ENCODE data around the gene DCDC2.
"Not testable (repeated sequence)": the region's sequence is repeated elsewhere in the genome, so short reads cannot be mapped to it uniquely, and the experiment has no call there.

The DCDC2 gene

GRCh38 chr6:24374612-24375011 is 16.8 kb upstream of the DCDC2 start:
- Histone ChIP-seq H3K9ac (ENCODE audit: low read length) (no peak overlapping the region), H3K4me1 (ENCODE audit: control insufficient read depth, insufficient read depth, low read length) (no peaks in the 10 kb centered on the region), H3K9me3 (ENCODE audit: control insufficient read depth, low read length) (no peaks in the 10 kb centered on the region), H3K36me3 (ENCODE audit: control insufficient read depth, insufficient read depth, low read length, severe bottlenecking) (no peaks in the 10 kb centered on the region), H3K4me3 (ENCODE audit: low read length) (no peak overlapping the region), H3K27me3 (replicated peaks; ENCODE audit: control insufficient read depth, insufficient read depth, low read length) (no peaks in the 10 kb centered on the region)
- DNase-seq (ENCODE audit: low read depth): no peak

GRCh38 chr6:24365103-24365633 is 7.3 kb upstream of the DCDC2 start:
- H3K4me1 ChIP-seq (ENCODE audit: control insufficient read depth, insufficient read depth, low read length); H3K4me3 ChIP-seq (ENCODE audit: low read length); H3K9me3 ChIP-seq (ENCODE audit: control insufficient read depth, low read length); H3K36me3 ChIP-seq (ENCODE audit: control insufficient read depth, insufficient read depth, low read length, severe bottlenecking); H3K9ac ChIP-seq (ENCODE audit: low read length); H3K27me3 ChIP-seq (replicated peaks; ENCODE audit: control insufficient read depth, insufficient read depth, low read length); DNase-seq (ENCODE audit: low read depth): not testable (repeated sequence)

- Histone ChIP-seq H3K4me1 (ENCODE audit: control insufficient read depth, insufficient read depth, low read length) (peaks cover 15% of the 10 kb centered on the region), H3K27me3 (replicated peaks; ENCODE audit: control insufficient read depth, insufficient read depth, low read length) (peaks cover 19% of the 10 kb centered on the region)
- not testable (repeated sequence) for H3K9ac ChIP-seq (ENCODE audit: low read length); H3K4me3 ChIP-seq (ENCODE audit: low read length); H3K36me3 ChIP-seq (ENCODE audit: control insufficient read depth, insufficient read depth, low read length, severe bottlenecking); DNase-seq (ENCODE audit: low read depth); H3K9me3 ChIP-seq (ENCODE audit: control insufficient read depth, low read length)
Observed at GRCh38 chr6:24362363-24362762, 4.5 kb upstream of the DCDC2 start.

DNA sequence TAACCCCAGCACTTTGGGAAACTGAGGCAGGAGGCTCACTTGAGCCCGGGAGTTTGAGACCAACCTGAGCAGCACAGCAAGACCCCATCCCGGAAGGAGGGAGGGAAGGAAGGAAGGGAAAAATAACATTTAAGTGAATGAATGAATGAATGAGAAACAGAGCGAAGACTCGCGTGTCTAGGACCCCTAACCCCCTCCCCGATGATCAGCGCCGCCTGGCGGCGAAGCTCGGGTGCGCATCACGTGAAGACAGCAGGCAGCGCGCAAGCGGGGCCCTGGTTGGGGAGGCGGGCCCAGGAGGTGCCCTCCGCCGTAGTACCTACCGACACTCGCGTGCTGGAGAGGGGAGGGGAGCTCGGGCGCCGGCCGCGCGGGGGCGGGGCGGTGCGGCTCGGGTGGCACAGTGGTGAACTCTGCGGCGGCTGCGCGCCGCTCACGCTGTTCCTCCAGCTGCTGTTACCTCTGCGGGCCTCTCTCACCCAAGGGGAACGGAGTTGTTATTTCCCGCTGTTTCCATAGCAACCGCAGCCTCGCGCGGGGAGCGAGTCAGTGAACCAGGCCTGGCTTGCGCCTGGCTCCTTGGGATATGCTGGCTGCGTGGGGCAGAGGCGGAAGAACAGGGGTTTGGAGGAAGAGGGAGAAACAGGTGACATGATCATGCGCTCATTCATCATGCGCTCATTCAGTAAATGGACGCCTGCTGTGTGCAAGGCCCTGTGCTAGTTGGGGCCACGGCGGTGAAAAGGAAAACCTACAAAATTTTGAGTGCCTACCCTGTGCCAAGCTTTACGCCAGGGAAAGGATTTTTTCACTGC is 2.0 kb upstream of the DCDC2 start:
- no peaks in the 10 kb centered on the region for H3K9me3 ChIP-seq (ENCODE audit: control insufficient read depth, low read length)
- peaks cover 15% of the 10 kb centered on the region for H3K4me1 ChIP-seq (ENCODE audit: control insufficient read depth, insufficient read depth, low read length)
- peak; percentile 77 for DNase-seq (ENCODE audit: low read depth)
- peaks cover 21% of the 10 kb centered on the region for H3K27me3 ChIP-seq (replicated peaks; ENCODE audit: control insufficient read depth, insufficient read depth, low read length)
- peak overlapping the region; percentile 78 for H3K4me3 ChIP-seq (ENCODE audit: low read length)
- no peaks in the 10 kb centered on the region for H3K36me3 ChIP-seq (ENCODE audit: control insufficient read depth, insufficient read depth, low read length, severe bottlenecking)
- H3K9ac ChIP-seq (ENCODE audit: low read length): peak overlapping the region; percentile 56

- DNase-seq (ENCODE audit: low read depth): no peak
- peak overlapping the region; percentile 52 for H3K4me3 ChIP-seq (ENCODE audit: low read length)
- H3K36me3 ChIP-seq (ENCODE audit: control insufficient read depth, insufficient read depth, low read length, severe bottlenecking): no peaks in the 10 kb centered on the region
- H3K9me3 ChIP-seq (ENCODE audit: control insufficient read depth, low read length): no peaks in the 10 kb centered on the region
- H3K4me1 ChIP-seq (ENCODE audit: control insufficient read depth, insufficient read depth, low read length): peaks cover 15% of the 10 kb centered on the region
- peaks cover 21% of the 10 kb centered on the region for H3K27me3 ChIP-seq (replicated peaks; ENCODE audit: control insufficient read depth, insufficient read depth, low read length)
- no peak overlapping the region for H3K9ac ChIP-seq (ENCODE audit: low read length)
Observed at GRCh38 chr6:24358219-24358821, 461 bp upstream of the DCDC2 start.

DNA sequence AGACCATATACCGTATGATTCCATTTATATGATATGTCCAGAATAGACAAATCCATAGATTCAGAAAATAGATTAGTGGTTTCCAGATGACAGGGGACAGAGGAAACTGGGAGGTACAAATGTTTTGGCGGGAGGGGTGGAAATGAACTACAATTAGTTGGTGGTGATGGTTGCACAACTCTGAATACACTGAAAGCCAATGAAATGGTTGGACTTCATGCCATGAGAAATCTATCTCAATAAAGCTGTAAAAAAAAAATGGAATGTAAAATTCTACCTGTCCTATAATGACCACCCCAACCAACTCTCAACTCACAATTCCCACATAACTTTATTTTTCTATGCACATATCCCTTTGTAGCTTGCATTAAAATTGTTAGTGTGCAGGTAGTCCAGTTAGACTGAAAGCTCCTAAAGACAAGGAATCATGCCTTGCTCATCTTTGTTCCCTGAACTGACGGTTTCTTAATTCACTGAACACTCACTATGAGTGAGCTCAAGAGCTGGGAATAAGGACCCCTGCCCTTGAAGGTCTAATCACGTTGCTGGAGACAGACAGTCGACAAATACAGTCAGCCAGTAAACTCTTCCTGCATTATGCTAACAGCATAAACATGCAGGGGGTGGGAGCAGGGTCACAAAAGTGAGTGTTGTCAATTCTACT is 1.4 kb downstream of the DCDC2 start:
- Histone ChIP-seq H3K9ac (ENCODE audit: low read length) (no peak overlapping the region), H3K36me3 (ENCODE audit: control insufficient read depth, insufficient read depth, low read length, severe bottlenecking) (no peaks in the 10 kb centered on the region), H3K9me3 (ENCODE audit: control insufficient read depth, low read length) (no peaks in the 10 kb centered on the region), H3K4me1 (ENCODE audit: control insufficient read depth, insufficient read depth, low read length) (peaks cover 15% of the 10 kb centered on the region), H3K27me3 (replicated peaks; ENCODE audit: control insufficient read depth, insufficient read depth, low read length) (peaks cover 16% of the 10 kb centered on the region), H3K4me3 (ENCODE audit: low read length) (no peak overlapping the region)
- no peak for DNase-seq (ENCODE audit: low read depth)

GRCh38 chr6:24355393-24355792 is 2.5 kb downstream of the DCDC2 start:
- peaks cover 15% of the 10 kb centered on the region for H3K4me1 ChIP-seq (ENCODE audit: control insufficient read depth, insufficient read depth, low read length)
- no peak for DNase-seq (ENCODE audit: low read depth)
- H3K4me3 ChIP-seq (ENCODE audit: low read length): no peak overlapping the region
- no peak overlapping the region for H3K9ac ChIP-seq (ENCODE audit: low read length)
- H3K36me3 ChIP-seq (ENCODE audit: control insufficient read depth, insufficient read depth, low read length, severe bottlenecking): no peaks in the 10 kb centered on the region
- peaks cover 16% of the 10 kb centered on the region for H3K27me3 ChIP-seq (replicated peaks; ENCODE audit: control insufficient read depth, insufficient read depth, low read length)
- no peaks in the 10 kb centered on the region for H3K9me3 ChIP-seq (ENCODE audit: control insufficient read depth, low read length)

- no peak for DNase-seq (ENCODE audit: low read depth)
- Histone ChIP-seq H3K9ac (ENCODE audit: low read length) (no peak overlapping the region), H3K27me3 (replicated peaks; ENCODE audit: control insufficient read depth, insufficient read depth, low read length) (peaks cover 12% of the 10 kb centered on the region), H3K4me3 (ENCODE audit: low read length) (no peak overlapping the region), H3K4me1 (ENCODE audit: control insufficient read depth, insufficient read depth, low read length) (peaks cover 8% of the 10 kb centered on the region), H3K36me3 (ENCODE audit: control insufficient read depth, insufficient read depth, low read length, severe bottlenecking) (no peaks in the 10 kb centered on the region), H3K9me3 (ENCODE audit: control insufficient read depth, low read length) (no peaks in the 10 kb centered on the region)
Observed at GRCh38 chr6:24353861-24354260, 4.0 kb downstream of the DCDC2 start.

GRCh38 chr6:24352434-24352833 is 5.4 kb downstream of the DCDC2 start:
- Histone ChIP-seq H3K9me3 (ENCODE audit: control insufficient read depth, low read length) (no peaks in the 10 kb centered on the region), H3K9ac (ENCODE audit: low read length) (no peak overlapping the region), H3K27me3 (replicated peaks; ENCODE audit: control insufficient read depth, insufficient read depth, low read length) (peaks cover 3% of the 10 kb centered on the region), H3K4me1 (ENCODE audit: control insufficient read depth, insufficient read depth, low read length) (no peaks in the 10 kb centered on the region), H3K36me3 (ENCODE audit: control insufficient read depth, insufficient read depth, low read length, severe bottlenecking) (no peaks in the 10 kb centered on the region), H3K4me3 (ENCODE audit: low read length) (no peak overlapping the region)
- DNase-seq (ENCODE audit: low read depth): no peak

DNA sequence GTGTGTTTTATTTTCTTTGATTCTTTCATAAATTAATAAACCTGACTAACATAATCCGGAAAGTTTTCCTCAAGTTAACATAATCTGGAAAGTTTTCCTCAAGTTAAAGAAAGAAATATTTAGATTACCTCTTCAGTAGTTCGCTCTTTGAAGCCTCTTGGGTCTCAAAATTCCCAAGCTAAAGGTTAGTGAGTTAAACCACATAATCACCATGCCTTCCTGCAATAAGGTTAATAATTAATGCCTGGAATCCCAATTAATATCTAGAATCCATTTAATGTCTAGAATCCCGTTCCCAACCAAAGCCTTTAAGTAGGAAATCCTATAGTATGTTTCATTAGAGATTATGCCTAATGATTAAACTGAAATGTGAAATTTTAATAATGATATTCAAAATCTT is 12.9 kb downstream of the DCDC2 start:
- H3K4me3 ChIP-seq (ENCODE audit: low read length): no peak overlapping the region

More for the DNA sequence above, 12.9 kb downstream of the DCDC2 start:
- no peaks in the 10 kb centered on the region for H3K36me3 ChIP-seq (ENCODE audit: control insufficient read depth, insufficient read depth, low read length, severe bottlenecking)
- peaks cover 6% of the 10 kb centered on the region for H3K27me3 ChIP-seq (replicated peaks; ENCODE audit: control insufficient read depth, insufficient read depth, low read length)
- H3K9ac ChIP-seq (ENCODE audit: low read length): no peak overlapping the region
- H3K4me1 ChIP-seq (ENCODE audit: control insufficient read depth, insufficient read depth, low read length): no peaks in the 10 kb centered on the region
- no peak for DNase-seq (ENCODE audit: low read depth)
- H3K9me3 ChIP-seq (ENCODE audit: control insufficient read depth, low read length): no peaks in the 10 kb centered on the region
